ENCODE results near the gene FAM53A. TPM values are rescaled to one million over a fixed set of nuclear protein-coding genes. Genes with fewer than 3 reads are reported as not detected.

The FAM53A gene
- total and polyA plus RNA-seq, 2 of the 13 experiments (the other 11 are each of a cell fraction or from before 2014, with no cell fraction given), result 0.48 to 1.1 TPM

GRCh38 chr4:1717129-1718094 lies 33.3 kb upstream of the FAM53A start:
- no peak overlapping the region for H3K9ac ChIP-seq (ENCODE audit: insufficient read depth, low read depth, low read length)

More at GRCh38 chr4:1717129-1718094, 33.3 kb upstream of the FAM53A start:
- WGBS (ENCODE audit: low lambda C conversion rate), result 91% methylated on average over 7 of the region's 32 CpGs
- H3K4me3 ChIP-seq (replicated peaks in 1 of 3; ENCODE audit: insufficient read depth in 1 of 3, low read depth in 2 of 3, low read length in 3 of 3), result no peak overlapping the region
- H3K27ac ChIP-seq (ENCODE audit: extremely low read length, insufficient read depth, low read length), result no peak overlapping the region
- ChIA-PET CTCF (ENCODE audit: low intra/inter-chr PET ratio, low total read pairs) (no interaction called here), POLR2A (no interaction called here)
- intact Hi-C loops (cut with micrococcal nuclease; ENCODE audit: unreplicated experiment) (no loop called here), in situ Hi-C loops (cut with HindIII; ENCODE audit: extremely low pct_ligation_motif_present, low pct_unique_long_range_greater_than_20kb) (no loop called here)
- BruUV-seq (replicated peaks), result no TSS peak
- ATAC-seq, result no peak
- no peak for FAIRE-seq
- H3K4me1 ChIP-seq (ENCODE audit: insufficient read depth, low read length), result peaks cover 40% of the 10 kb centered on the region
- H3K79me2 ChIP-seq (ENCODE audit: insufficient read depth, low read length), result peaks cover 34% of the 10 kb centered on the region
- no peaks in the 10 kb centered on the region for H4K20me1 ChIP-seq (ENCODE audit: insufficient read depth, low read length)
- no peaks in the 10 kb centered on the region; a peak in 1 of 5 replicates for H3K36me3 ChIP-seq (replicated peaks in 1 of 2; ENCODE audit: control insufficient read depth in 1 of 2, insufficient read depth in 2 of 2, low read length in 2 of 2)
- H3K9me3 ChIP-seq (ENCODE audit: low read length), result no peaks in the 10 kb centered on the region
- H3K4me2 ChIP-seq (ENCODE audit: low read depth, low read length), result no peak overlapping the region
- no peak for DNase-seq (ENCODE audit: low spot score)
- no peak for TF ChIP-seq ZNF747 (CRISPR knock-in tag; IDR thresholded peaks at IDR 0.05; ENCODE audit: borderline replicate concordance)
- no peak for TF ChIP-seq ATF6 (CRISPR knock-in tag; conservative IDR thresholded peaks at IDR 0.05)
- no peak for TF ChIP-seq TAF15 (IDR thresholded peaks at IDR 0.05; ENCODE audit: low read depth, low read length, poor library complexity, severe bottlenecking)
- no peak for TF ChIP-seq KAT8 (CRISPR knock-in tag; IDR thresholded peaks at IDR 0.05)
- no peak for TF ChIP-seq BRCA1 (CRISPR knock-in tag; IDR thresholded peaks at IDR 0.05)
- TF ChIP-seq ZNF503 (CRISPR knock-in tag; IDR thresholded peaks at IDR 0.05), result no peak
- no peak for TF ChIP-seq ZNF564 (CRISPR knock-in tag; IDR thresholded peaks at IDR 0.05)
- TF ChIP-seq GMEB1 (CRISPR knock-in tag; IDR thresholded peaks at IDR 0.05; ENCODE audit: borderline replicate concordance), result no peak
- TF ChIP-seq, protein P1, sequence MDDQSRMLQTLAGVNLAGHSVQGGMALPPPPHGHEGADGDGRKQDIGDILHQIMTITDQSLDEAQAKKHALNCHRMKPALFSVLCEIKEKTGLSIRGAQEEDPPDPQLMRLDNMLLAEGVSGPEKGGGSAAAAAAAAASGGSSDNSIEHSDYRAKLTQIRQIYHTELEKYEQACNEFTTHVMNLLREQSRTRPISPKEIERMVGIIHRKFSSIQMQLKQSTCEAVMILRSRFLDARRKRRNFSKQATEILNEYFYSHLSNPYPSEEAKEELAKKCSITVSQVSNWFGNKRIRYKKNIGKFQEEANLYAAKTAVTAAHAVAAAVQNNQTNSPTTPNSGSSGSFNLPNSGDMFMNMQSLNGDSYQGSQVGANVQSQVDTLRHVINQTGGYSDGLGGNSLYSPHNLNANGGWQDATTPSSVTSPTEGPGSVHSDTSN (CRISPR knock-in tag; IDR thresholded peaks at IDR 0.05; ENCODE audit: borderline replicate concordance), result no peak
- TF ChIP-seq RBFOX2 (IDR thresholded peaks at IDR 0.05; ENCODE audit: low read depth, low read length), result peak; percentile 70
- TF ChIP-seq ZEB1 (IDR thresholded peaks at IDR 0.05; ENCODE audit: insufficient replicate concordance, low read depth), result no peak
- no peak for TF ChIP-seq CREB1 (IDR thresholded peaks at IDR 0.05)
- no peak for TF ChIP-seq CREB1 (CRISPR knock-in tag; IDR thresholded peaks at IDR 0.05)
- peak; percentile 81 for TF ChIP-seq AGO2 (optimal IDR thresholded peaks at IDR 0.05; ENCODE audit: low read depth, low read length)
- no peak overlapping the region for H2AFZ ChIP-seq (ENCODE audit: low read length)
- H3K27me3 ChIP-seq (ENCODE audit: control insufficient read depth in 1 of 2, insufficient read depth in 2 of 2, low read length in 2 of 2), result no peaks in the 10 kb centered on the region

All from HepG2 (cell line).